ENCODE measurements around the gene ATP6V0B. TPM values are rescaled to one million over a fixed set of nuclear protein-coding genes. Genes with fewer than 3 reads are reported as not detected.

Gene ATP6V0B
- total and polyA plus RNA-seq, 9 of the 15 experiments (the other 6 are each of a cell fraction or from before 2014, with no cell fraction given), result 137 to 328 (median 220) TPM

- TF ChIP-seq, protein P1, sequence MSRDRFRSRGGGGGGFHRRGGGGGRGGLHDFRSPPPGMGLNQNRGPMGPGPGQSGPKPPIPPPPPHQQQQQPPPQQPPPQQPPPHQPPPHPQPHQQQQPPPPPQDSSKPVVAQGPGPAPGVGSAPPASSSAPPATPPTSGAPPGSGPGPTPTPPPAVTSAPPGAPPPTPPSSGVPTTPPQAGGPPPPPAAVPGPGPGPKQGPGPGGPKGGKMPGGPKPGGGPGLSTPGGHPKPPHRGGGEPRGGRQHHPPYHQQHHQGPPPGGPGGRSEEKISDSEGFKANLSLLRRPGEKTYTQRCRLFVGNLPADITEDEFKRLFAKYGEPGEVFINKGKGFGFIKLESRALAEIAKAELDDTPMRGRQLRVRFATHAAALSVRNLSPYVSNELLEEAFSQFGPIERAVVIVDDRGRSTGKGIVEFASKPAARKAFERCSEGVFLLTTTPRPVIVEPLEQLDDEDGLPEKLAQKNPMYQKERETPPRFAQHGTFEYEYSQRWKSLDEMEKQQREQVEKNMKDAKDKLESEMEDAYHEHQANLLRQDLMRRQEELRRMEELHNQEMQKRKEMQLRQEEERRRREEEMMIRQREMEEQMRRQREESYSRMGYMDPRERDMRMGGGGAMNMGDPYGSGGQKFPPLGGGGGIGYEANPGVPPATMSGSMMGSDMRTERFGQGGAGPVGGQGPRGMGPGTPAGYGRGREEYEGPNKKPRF (IDR thresholded peaks at IDR 0.05; ENCODE audit: low read depth, low read length), result no peak
- TF ChIP-seq ZNF551 (CRISPR knock-in tag; IDR thresholded peaks at IDR 0.05) (no peak), MECOM (CRISPR knock-in tag; IDR thresholded peaks at IDR 0.05) (no peak), PPARD (CRISPR knock-in tag; IDR thresholded peaks at IDR 0.05) (no peak), ZNF586 (CRISPR knock-in tag; conservative IDR thresholded peaks at IDR 0.05) (no peak), FOXP1 (CRISPR knock-in tag; IDR thresholded peaks at IDR 0.05) (no peak), PTRF (tag; IDR thresholded peaks at IDR 0.05) (no peak), ASH1L (IDR thresholded peaks at IDR 0.05; ENCODE audit: borderline replicate concordance, low read depth, partially characterized antibody) (no peak), MED1 (CRISPR knock-in tag; IDR thresholded peaks at IDR 0.05; ENCODE audit: borderline replicate concordance) (no peak), SMAD4 (CRISPR knock-in tag; conservative IDR thresholded peaks at IDR 0.05) (0 out of 2 replicates have a peak, but pooled peaks have one; percentile 33), KLF1 (tag; IDR thresholded peaks at IDR 0.05) (no peak), DNMT1 (IDR thresholded peaks at IDR 0.05) (no peak), NFYB (IDR thresholded peaks at IDR 0.05; ENCODE audit: extremely low read depth, insufficient read length) (no peak), TAF9B (IDR thresholded peaks at IDR 0.05; ENCODE audit: partially characterized antibody) (no peak), CBX3 (IDR thresholded peaks at IDR 0.05; ENCODE audit: borderline replicate concordance in 1 of 2, low read length in 2 of 2) (peak; percentile 85 to 91; a peak in 2 of 3 replicates), ZNF263 (CRISPR knock-in tag; IDR thresholded peaks at IDR 0.05; ENCODE audit: borderline replicate concordance) (peak; percentile 56), ZNF143 (CRISPR knock-in tag; IDR thresholded peaks at IDR 0.05) (peak; percentile 46; the same call in 1 of the 2 replicates), NFE2L1 (tag; IDR thresholded peaks at IDR 0.05; ENCODE audit: borderline replicate concordance, low read depth) (no peak), BCL6 (CRISPR knock-in tag; IDR thresholded peaks at IDR 0.05) (no peak)
- TF ChIP-seq, protein P2, sequence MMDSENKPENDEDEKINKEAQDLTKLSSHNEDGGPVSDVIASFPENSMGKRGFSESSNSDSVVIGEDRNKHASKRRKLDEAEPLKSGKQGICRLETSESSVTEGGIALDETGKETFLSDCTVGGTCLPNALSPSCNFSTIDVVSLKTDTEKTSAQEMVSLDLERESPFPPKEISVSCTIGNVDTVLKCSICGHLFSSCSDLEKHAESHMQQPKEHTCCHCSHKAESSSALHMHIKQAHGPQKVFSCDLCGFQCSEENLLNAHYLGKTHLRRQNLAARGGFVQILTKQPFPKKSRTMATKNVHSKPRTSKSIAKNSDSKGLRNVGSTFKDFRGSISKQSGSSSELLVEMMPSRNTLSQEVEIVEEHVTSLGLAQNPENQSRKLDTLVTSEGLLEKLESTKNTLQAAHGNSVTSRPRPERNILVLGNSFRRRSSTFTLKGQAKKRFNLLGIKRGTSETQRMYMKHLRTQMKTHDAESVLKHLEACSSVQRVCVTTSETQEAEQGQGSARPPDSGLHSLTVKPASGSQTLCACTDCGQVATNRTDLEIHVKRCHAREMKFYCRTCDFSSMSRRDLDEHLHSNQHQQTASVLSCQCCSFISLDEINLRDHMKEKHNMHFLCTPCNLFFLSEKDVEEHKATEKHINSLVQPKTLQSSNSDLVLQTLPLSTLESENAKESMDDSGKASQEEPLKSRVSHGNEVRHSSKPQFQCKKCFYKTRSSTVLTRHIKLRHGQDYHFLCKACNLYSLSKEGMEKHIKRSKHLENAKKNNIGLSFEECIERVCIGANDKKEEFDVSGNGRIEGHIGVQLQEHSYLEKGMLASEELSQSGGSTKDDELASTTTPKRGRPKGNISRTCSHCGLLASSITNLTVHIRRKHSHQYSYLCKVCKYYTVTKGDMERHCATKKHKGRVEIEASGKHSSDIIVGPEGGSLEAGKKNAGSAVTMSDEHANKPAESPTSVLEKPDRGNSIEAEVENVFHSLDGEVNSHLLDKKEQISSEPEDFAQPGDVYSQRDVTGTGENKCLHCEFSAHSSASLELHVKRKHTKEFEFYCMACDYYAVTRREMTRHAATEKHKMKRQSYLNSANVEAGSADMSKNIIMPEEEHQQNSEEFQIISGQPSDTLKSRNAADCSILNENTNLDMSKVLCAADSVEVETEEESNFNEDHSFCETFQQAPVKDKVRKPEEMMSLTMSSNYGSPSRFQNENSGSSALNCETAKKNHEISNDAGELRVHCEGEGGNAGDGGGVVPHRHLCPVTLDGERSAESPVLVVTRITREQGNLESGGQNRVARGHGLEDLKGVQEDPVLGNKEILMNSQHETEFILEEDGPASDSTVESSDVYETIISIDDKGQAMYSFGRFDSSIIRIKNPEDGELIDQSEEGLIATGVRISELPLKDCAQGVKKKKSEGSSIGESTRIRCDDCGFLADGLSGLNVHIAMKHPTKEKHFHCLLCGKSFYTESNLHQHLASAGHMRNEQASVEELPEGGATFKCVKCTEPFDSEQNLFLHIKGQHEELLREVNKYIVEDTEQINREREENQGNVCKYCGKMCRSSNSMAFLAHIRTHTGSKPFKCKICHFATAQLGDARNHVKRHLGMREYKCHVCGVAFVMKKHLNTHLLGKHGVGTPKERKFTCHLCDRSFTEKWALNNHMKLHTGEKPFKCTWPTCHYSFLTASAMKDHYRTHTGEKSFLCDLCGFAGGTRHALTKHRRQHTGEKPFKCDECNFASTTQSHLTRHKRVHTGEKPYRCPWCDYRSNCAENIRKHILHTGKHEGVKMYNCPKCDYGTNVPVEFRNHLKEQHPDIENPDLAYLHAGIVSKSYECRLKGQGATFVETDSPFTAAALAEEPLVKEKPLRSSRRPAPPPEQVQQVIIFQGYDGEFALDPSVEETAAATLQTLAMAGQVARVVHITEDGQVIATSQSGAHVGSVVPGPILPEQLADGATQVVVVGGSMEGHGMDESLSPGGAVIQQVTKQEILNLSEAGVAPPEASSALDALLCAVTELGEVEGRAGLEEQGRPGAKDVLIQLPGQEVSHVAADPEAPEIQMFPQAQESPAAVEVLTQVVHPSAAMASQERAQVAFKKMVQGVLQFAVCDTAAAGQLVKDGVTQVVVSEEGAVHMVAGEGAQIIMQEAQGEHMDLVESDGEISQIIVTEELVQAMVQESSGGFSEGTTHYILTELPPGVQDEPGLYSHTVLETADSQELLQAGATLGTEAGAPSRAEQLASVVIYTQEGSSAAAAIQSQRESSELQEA (IDR thresholded peaks at IDR 0.05; ENCODE audit: low read depth), result no peak
Measured at GRCh38 chr1:43968348-43968948, 6.3 kb upstream of the ATP6V0B start (continued).

Measured in K562 (cell line).